ENCODE measurements around the gene TMEM120B.

Gene TMEM120B

GRCh38 chr12:121778567-121779421, 66.2 kb downstream of the TMEM120B start:
- TF ChIP-seq, protein P1, sequence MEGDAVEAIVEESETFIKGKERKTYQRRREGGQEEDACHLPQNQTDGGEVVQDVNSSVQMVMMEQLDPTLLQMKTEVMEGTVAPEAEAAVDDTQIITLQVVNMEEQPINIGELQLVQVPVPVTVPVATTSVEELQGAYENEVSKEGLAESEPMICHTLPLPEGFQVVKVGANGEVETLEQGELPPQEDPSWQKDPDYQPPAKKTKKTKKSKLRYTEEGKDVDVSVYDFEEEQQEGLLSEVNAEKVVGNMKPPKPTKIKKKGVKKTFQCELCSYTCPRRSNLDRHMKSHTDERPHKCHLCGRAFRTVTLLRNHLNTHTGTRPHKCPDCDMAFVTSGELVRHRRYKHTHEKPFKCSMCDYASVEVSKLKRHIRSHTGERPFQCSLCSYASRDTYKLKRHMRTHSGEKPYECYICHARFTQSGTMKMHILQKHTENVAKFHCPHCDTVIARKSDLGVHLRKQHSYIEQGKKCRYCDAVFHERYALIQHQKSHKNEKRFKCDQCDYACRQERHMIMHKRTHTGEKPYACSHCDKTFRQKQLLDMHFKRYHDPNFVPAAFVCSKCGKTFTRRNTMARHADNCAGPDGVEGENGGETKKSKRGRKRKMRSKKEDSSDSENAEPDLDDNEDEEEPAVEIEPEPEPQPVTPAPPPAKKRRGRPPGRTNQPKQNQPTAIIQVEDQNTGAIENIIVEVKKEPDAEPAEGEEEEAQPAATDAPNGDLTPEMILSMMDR (IDR thresholded peaks at IDR 0.05; ENCODE audit: insufficient read depth, low read length, missing control alignments): no peak
- no peak overlapping the region for H3K4me3 ChIP-seq (ENCODE audit: low read depth, low read length)
- no peak for DNase-seq (ENCODE audit: low read depth, low spot score)
- POLR2A ChIA-PET: no interaction called here
- CTCF ChIA-PET: interaction anchor here (1.4 to 32.5 kb wide), 5 partner anchors 8 to 109 kb away, joined by 4 to 1100 read pairs (median 22); partner anchors contain the start of genes RHOF and SETD1B

GRCh38 chr12:121779422-121779895, 66.9 kb downstream of the TMEM120B start:
- POLR2A ChIA-PET: interaction anchor here (0.6 kb wide), 1 partner anchor 50 kb away, joined by 4 read pairs; no protein-coding TSS in a partner anchor
- DNase-seq (ENCODE audit: low read depth, low spot score): no peak
- CTCF ChIA-PET: interaction anchor here (1.4 to 32.5 kb wide), 3 partner anchors 27 to 108 kb away, joined by 4 to 1100 read pairs (median 229); partner anchors contain the start of genes RHOF and SETD1B
- no peak overlapping the region for H3K4me3 ChIP-seq (ENCODE audit: low read depth, low read length)
- TF ChIP-seq, protein P1 (IDR thresholded peaks at IDR 0.05; ENCODE audit: insufficient read depth, low read length, missing control alignments): no peak

DNA sequence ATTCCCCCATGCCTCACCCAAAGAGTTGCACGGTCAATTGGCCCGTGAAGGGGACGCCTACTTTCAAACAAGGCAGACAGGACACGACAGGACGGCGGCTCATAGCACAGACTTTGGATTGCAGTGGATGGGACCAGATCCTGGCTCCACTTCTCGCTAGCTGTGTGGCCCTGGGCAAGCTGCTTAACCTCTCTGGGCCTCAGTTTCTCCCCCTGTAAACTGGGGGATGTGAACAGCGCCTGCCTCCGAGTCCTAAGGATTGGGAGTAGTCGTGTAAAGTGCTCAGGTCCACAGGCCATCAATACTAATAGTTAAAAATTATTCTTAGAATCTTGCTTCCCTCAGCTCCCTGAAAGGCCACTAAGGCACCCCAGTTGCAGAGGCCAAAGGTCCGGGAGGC, 67.9 kb downstream of the TMEM120B start:
- ChIA-PET POLR2A (no interaction called here), CTCF (interaction anchor here (0.8 to 32.5 kb wide), 8 partner anchors 7 to 108 kb away, joined by 3 to 1100 read pairs (median 10); partner anchors contain the start of genes PSMD9, RHOF and SETD1B)
- no peak overlapping the region for H3K4me3 ChIP-seq (ENCODE audit: low read depth, low read length)
- TF ChIP-seq, protein P1 (IDR thresholded peaks at IDR 0.05; ENCODE audit: insufficient read depth, low read length, missing control alignments): no peak
- no peak for DNase-seq (ENCODE audit: low read depth, low spot score)

DNA sequence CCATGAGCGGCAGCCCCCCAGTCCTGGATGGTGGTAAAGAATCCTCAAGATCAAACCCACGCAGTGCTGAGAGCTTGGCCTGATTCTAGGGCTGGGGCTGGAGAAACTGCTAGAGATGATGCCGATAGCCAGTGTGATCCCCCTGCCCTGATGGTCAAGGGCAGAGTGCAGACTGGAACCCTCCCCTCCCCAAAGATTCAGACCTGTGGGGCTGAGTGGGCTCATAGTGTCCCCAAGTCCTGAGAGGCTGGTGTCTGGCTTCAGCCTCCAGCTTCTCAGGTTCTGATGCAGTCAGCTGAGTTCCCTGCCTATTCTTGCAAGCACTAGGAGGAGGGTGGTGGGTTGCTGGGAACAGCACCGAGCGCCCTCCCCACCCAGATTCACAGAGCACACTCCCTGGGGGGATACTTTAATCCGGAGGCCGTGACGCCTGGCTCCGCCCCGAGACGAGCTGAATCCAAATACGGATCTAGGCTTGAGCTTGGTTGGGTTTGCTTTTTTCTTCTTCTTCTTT, 69.0 kb downstream of the TMEM120B start:
- CTCF ChIA-PET: interaction anchor here (1.0 to 32.5 kb wide), 10 partner anchors 8 to 229 kb away, joined by 3 to 1100 read pairs (median 4); partner anchors contain the start of genes PSMD9, RHOF and SETD1B
- DNase-seq (ENCODE audit: low read depth, low spot score): no peak
- TF ChIP-seq, protein P1 (IDR thresholded peaks at IDR 0.05; ENCODE audit: insufficient read depth, low read length, missing control alignments): no peak
- POLR2A ChIA-PET: interaction anchor here (1.5 kb wide), 1 partner anchor 14 kb away, joined by 5 read pairs; no protein-coding TSS in a partner anchor
- no peak overlapping the region for H3K4me3 ChIP-seq (ENCODE audit: low read depth, low read length)

- no peak for DNase-seq (ENCODE audit: low read depth, low spot score)
- H3K4me3 ChIP-seq (ENCODE audit: low read depth, low read length): no peak overlapping the region
- TF ChIP-seq, protein P1 (IDR thresholded peaks at IDR 0.05; ENCODE audit: insufficient read depth, low read length, missing control alignments): no peak
- ChIA-PET CTCF (interaction anchor here (1.0 to 32.5 kb wide), 10 partner anchors 7 to 230 kb away, joined by 3 to 1100 read pairs (median 4); partner anchors contain the start of genes PSMD9, RHOF and SETD1B), POLR2A (interaction anchor here (1.5 kb wide), 1 partner anchor 13 kb away, joined by 5 read pairs; no protein-coding TSS in a partner anchor)
These were observed 69.7 kb downstream of the TMEM120B start for GRCh38 chr12:121781998-121782979.

All from AG04449 (cell line).